ENCODE data around the gene HTT-AS. TPM values are rescaled to one million over a fixed set of nuclear protein-coding genes. Genes with fewer than 3 reads are reported as not detected.

The HTT-AS gene
- total RNA-seq, 1 donor from 2014 or later = not detected

DNA sequence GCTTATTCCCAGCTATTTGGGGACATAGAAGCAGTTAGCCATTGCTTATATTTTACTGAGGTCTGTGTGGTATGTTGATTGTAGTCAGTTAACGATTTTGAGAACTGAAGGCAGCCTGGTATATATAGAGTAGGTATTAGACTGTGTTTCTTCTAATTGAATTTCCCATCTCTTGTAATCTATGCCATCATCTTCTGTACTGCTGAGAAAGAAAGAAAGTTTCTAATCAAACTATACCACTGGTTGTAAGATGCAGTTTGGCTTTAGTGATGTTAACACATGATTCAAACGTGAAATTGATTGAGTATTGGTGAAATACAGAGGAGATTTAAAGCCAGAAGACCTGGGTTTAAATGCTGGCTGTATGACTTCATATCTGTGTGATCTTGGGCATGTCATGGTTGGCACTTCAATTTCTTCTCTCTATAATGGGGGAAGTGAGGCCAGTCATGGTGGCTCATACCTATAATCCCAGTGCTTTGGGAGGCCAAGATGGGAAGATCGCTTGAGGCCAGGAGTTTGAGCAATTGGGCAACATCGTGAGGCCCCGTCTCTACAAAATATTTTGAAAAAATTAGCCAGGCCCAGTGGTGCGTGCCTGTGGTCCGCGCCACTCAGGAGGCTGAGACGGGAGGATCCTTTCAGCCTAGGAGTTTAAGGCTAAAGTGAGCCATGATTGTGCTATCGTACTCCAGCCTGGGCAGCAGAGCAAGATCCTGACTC lies 11.8 kb upstream of the HTT-AS start:
- TF ChIP-seq, protein P1, sequence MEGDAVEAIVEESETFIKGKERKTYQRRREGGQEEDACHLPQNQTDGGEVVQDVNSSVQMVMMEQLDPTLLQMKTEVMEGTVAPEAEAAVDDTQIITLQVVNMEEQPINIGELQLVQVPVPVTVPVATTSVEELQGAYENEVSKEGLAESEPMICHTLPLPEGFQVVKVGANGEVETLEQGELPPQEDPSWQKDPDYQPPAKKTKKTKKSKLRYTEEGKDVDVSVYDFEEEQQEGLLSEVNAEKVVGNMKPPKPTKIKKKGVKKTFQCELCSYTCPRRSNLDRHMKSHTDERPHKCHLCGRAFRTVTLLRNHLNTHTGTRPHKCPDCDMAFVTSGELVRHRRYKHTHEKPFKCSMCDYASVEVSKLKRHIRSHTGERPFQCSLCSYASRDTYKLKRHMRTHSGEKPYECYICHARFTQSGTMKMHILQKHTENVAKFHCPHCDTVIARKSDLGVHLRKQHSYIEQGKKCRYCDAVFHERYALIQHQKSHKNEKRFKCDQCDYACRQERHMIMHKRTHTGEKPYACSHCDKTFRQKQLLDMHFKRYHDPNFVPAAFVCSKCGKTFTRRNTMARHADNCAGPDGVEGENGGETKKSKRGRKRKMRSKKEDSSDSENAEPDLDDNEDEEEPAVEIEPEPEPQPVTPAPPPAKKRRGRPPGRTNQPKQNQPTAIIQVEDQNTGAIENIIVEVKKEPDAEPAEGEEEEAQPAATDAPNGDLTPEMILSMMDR (IDR thresholded peaks at IDR 0.05; ENCODE audit: insufficient read depth, low read length, poor library complexity, severe bottlenecking) = no peak
- Histone ChIP-seq H3K36me3 (ENCODE audit: control insufficient read depth, insufficient read depth, low read length) (no peaks in the 10 kb centered on the region), H3K27me3 (ENCODE audit: control insufficient read depth, insufficient read depth, low read length) (no peaks in the 10 kb centered on the region), H3K4me3 (ENCODE audit: low read depth, low read length) (no peak overlapping the region)
- no peak for DNase-seq (ENCODE audit: low read depth)

DNA sequence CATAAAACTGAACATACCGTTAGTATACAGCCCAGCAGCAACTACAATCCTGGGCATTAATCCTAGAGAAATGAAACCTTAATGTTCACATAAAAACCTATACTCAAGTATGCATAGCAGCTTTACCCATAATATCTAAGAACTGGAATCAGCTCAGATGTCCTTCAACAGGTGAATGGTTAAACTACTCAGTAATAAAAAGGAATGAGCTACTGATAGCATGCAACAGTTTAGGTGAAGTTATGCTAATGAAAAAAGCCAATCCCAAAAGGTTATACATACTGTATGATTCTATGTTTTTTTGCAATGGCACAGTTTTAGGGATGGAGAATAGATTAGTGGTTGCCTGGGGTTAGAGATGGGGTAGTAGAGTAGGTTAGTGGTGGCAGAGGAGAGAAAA lies 9.4 kb upstream of the HTT-AS start:
- H3K4me3 ChIP-seq (ENCODE audit: low read depth, low read length) = no peak overlapping the region
- DNase-seq (ENCODE audit: low read depth) = no peak
- no peaks in the 10 kb centered on the region for H3K27me3 ChIP-seq (ENCODE audit: control insufficient read depth, insufficient read depth, low read length)
- no peaks in the 10 kb centered on the region for H3K36me3 ChIP-seq (ENCODE audit: control insufficient read depth, insufficient read depth, low read length)
- TF ChIP-seq, protein P1 (IDR thresholded peaks at IDR 0.05; ENCODE audit: insufficient read depth, low read length, poor library complexity, severe bottlenecking) = no peak

DNA sequence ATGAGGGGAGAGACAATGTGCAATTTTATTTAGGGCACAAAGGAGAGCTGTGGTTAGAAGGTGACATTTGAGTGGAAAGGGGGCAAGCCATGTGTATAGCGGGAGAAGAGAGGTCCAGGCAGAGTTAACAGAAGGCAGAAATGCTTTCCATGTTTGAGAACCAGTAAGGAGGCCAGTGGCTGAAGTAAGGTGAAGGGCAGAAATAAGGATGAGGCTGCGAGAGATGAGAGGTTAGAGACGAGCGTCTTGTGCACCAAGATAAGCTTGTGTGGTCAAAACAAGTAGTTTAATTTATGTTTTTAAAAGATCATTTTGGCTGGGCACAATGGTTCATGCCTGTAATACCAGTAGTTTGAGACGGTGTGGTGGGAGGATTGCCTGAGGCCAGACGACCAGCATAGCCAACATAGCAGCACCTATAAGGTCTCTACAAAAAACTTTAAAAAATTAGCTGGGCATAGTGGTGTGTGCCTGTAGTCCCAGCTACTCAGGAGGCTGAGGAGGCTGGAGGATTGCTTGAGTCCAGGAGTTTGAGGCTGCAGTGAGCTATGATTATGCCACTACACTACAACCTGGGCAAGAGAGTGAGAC lies 8.7 kb upstream of the HTT-AS start:
- H3K27me3 ChIP-seq (ENCODE audit: control insufficient read depth, insufficient read depth, low read length) = no peaks in the 10 kb centered on the region
- DNase-seq (ENCODE audit: low read depth) = no peak
- no peak overlapping the region for H3K4me3 ChIP-seq (ENCODE audit: low read depth, low read length)
- H3K36me3 ChIP-seq (ENCODE audit: control insufficient read depth, insufficient read depth, low read length) = no peaks in the 10 kb centered on the region
- TF ChIP-seq, protein P1 (IDR thresholded peaks at IDR 0.05; ENCODE audit: insufficient read depth, low read length, poor library complexity, severe bottlenecking) = no peak

DNA sequence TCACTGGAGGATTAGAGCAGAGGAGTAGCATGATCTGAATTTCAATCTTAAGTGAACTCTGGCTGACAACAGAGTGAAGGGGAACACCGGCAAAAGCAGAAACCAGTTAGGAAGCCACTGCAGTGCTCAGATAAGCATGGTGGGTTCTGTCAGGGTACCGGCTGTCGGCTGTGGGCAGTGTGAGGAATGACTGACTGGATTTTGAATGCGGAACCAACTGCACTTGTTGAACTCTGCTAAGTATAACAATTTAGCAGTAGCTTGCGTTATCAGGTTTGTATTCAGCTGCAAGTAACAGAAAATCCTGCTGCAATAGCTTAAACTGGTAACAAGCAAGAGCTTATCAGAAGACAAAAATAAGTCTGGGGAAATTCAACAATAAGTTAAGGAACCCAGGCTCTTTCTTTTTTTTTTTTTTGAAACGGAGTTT lies 5.4 kb upstream of the HTT-AS start:
- Histone ChIP-seq H3K27me3 (ENCODE audit: control insufficient read depth, insufficient read depth, low read length) (no peaks in the 10 kb centered on the region), H3K36me3 (ENCODE audit: control insufficient read depth, insufficient read depth, low read length) (no peaks in the 10 kb centered on the region), H3K4me3 (ENCODE audit: low read depth, low read length) (no peak overlapping the region)
- TF ChIP-seq, protein P1 (IDR thresholded peaks at IDR 0.05; ENCODE audit: insufficient read depth, low read length, poor library complexity, severe bottlenecking) = no peak
- DNase-seq (ENCODE audit: low read depth) = no peak

DNA sequence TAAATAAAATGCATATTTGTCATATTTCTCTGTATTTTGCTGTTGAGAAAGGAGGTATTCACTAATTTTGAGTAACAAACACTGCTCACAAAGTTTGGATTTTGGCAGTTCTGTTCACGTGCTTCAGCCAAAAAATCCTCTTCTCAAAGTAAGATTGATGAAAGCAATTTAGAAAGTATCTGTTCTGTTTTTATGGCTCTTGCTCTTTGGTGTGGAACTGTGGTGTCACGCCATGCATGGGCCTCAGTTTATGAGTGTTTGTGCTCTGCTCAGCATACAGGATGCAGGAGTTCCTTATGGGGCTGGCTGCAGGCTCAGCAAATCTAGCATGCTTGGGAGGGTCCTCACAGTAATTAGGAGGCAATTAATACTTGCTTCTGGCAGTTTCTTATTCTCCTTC lies 3.5 kb upstream of the HTT-AS start:
- TF ChIP-seq, protein P1 (IDR thresholded peaks at IDR 0.05; ENCODE audit: insufficient read depth, low read length, poor library complexity, severe bottlenecking) = no peak
- no peaks in the 10 kb centered on the region for H3K36me3 ChIP-seq (ENCODE audit: control insufficient read depth, insufficient read depth, low read length)
- no peaks in the 10 kb centered on the region for H3K27me3 ChIP-seq (ENCODE audit: control insufficient read depth, insufficient read depth, low read length)
- H3K4me3 ChIP-seq (ENCODE audit: low read depth, low read length) = no peak overlapping the region
- DNase-seq (ENCODE audit: low read depth) = no peak

DNA sequence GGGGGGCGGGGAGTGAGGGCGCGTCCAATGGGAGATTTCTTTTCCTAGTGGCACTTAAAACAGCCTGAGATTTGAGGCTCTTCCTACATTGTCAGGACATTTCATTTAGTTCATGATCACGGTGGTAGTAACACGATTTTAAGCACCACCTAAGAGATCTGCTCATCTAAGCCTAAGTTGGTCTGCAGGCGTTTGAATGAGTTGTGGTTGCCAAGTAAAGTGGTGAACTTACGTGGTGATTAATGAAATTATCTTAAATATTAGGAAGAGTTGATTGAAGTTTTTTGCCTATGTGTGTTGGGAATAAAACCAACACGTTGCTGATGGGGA lies 1.3 kb upstream of the HTT-AS start:
- DNase-seq (ENCODE audit: low read depth) = no peak
- TF ChIP-seq, protein P1 (IDR thresholded peaks at IDR 0.05; ENCODE audit: insufficient read depth, low read length, poor library complexity, severe bottlenecking) = no peak

More for the DNA sequence above, 1.3 kb upstream of the HTT-AS start:
- Histone ChIP-seq H3K27me3 (ENCODE audit: control insufficient read depth, insufficient read depth, low read length) (no peaks in the 10 kb centered on the region), H3K36me3 (ENCODE audit: control insufficient read depth, insufficient read depth, low read length) (no peaks in the 10 kb centered on the region), H3K4me3 (ENCODE audit: low read depth, low read length) (peak overlapping the region; percentile 52)
